Epithelial cell of esophagus (primary cell): ENCODE results near the gene TOM1L2.

ENCODE experiments used
- DNase-seq: peaks from one replicate; pipeline ENCODE4 v3.0.0; 2010; ENCODE audit warnings: low read depth
- H3K4me3 ChIP-seq: 2 replicates; pipeline ENCODE4 v1.5.1; 2011; ENCODE audit warnings: mild to moderate bottlenecking, low read length, control low read depth
- CTCF ChIP-seq: IDR thresholded peaks from 2 replicates; pipeline ENCODE4 v1.5.1; 2011; ENCODE audit warnings: low read depth, mild to moderate bottlenecking, low read length, control low read depth, inconsistent platforms; ENCODE audit not compliant: insufficient read depth; ENCODE audit errors: missing control alignments

TOM1L2 gene

GRCh38 chr17:17972126-17972951 is at the start of gene TOM1L2, which contains the start of gene DRC3:
Gene TOM1L2 (minus strand): TSS chr17:17972400. CDS start chr17:17972313, 87 bp downstream.
Gene DRC3 (plus strand): TSS chr17:17972862. CDS start chr17:17977599, 4,737 bp downstream.
- TF ChIP-seq CTCF = no peak
- DNase-seq = peak; percentile 100
- H3K4me3 ChIP-seq = peak within 1 kb of the TSS; percentile 61

DNA sequence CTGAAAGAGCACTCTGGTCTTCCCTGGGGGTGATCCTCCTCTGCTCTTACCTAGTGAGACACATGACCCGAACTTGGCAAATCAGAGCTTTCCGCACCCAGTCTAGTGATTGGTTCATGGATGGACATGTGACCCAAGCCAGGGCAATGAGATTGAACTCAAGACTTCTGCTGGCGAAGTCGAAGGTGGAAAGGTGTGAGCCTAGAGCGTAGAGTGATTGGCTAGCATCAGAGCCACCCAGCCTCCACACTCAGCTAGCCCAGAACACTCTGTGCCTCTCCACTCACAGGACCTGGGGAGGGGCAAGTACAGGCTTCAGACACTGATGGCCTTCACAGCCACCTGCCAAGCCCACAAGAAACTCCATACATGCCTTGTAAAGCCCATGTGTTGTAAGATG is 49.2 kb upstream of the TOM1L2 start:
- DNase-seq = no peak
- no peak for TF ChIP-seq CTCF
- H3K4me3 ChIP-seq = no peak overlapping the region

DNA sequence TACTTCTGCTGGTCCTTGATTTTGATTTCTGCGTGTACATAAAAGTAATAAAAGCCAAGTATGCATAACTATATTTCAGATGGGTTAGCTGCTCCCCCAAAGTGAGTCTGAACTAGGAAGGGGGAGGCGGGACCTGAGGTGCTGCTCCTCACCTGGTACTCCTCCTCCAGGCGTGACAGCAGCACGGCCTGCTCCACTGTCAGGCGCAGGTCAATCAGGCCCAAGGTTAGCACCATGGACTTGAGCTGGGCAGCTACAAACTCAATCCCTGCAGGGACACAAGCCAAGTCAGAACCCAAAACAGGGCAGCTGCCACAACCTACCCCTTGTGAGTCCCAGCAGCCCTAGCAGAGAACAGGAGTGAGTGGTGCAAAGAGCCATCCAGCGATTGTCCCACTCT is 48.8 kb upstream of the TOM1L2 start:
- no peak for DNase-seq
- TF ChIP-seq CTCF = no peak
- H3K4me3 ChIP-seq = no peak overlapping the region

DNA sequence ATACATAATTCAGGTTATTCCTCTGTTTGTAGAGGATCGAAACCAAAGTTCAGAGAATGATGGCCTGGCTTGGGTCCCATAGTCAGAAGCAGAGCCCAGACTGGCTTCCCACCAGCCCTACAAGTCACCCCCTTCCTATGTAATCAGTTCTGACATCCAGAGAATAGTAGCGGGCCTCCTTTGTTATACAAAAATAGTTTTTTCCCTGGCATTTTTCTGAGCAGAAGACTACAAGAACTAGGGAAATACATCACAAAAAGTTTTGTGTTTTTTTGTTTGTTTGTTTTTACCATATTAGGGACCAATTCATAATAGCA is 47.6 kb upstream of the TOM1L2 start:
- DNase-seq = no peak
- TF ChIP-seq CTCF = no peak
- no peak overlapping the region for H3K4me3 ChIP-seq

- DNase-seq = no peak
- H3K4me3 ChIP-seq = no peak overlapping the region
- no peak for TF ChIP-seq CTCF
Observed at GRCh38 chr17:18018411-18018921, 46.3 kb upstream of the TOM1L2 start.

- no peak overlapping the region for H3K4me3 ChIP-seq
- no peak for DNase-seq
- TF ChIP-seq CTCF = no peak
Observed at GRCh38 chr17:18017958-18018357, 45.8 kb upstream of the TOM1L2 start.

GRCh38 chr17:18016426-18016825 is 44.2 kb upstream of the TOM1L2 start:
- DNase-seq = no peak
- no peak overlapping the region for H3K4me3 ChIP-seq
- TF ChIP-seq CTCF = no peak
